HG03103 (cell line): ENCODE results near the gene VPS37B.

Source experiments
- ATAC-seq: cut with Tn5 transposase; IDR thresholded peaks from one replicate; pipeline ENCODE4 v1.9.1; 2021; ENCODE audit warnings: low read depth; ENCODE audit not compliant: unreplicated experiment

The VPS37B gene

DNA sequence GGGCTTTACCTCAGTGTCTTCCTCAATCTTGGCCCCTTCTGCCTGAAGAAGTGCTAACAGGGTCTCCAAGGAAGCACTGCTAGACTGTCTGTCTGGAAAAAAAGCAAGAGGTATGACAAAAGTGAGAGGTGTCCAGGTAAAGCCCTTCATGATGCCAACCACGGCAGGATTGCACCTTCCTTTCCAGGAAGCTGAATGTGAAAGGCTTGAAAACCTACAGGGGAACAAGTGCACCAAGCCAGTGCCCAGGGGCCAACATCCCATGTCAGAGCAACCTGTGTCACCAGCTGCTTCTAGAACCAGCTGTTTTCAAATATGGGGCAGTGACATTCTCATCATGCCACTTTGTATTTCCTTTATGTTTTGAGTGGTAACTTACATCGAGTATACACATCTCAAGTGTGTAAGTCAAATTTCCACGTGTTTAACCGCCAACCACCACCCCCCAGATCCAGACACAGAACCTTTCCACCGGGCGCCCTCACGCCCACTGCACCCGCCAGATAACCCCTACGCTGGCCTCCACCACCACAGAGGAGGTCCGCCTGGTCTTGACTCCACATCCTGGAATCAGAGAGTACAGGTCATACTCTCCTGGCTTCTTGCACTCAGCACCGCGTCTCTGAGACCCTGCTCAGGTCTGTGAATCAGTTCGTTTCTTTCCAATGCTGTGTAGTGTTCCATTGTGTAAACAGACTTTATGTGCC lies 27.3 kb downstream of the VPS37B start:
- no peak for ATAC-seq

GRCh38 chr12:122867691-122868461 lies 28.0 kb downstream of the VPS37B start:
- no peak for ATAC-seq

GRCh38 chr12:122866950-122867607 lies 28.8 kb downstream of the VPS37B start:
- no peak for ATAC-seq

GRCh38 chr12:122866379-122866778 lies 29.5 kb downstream of the VPS37B start:
- ATAC-seq = no peak

- ATAC-seq = no peak
Observed at GRCh38 chr12:122865268-122866231, 30.4 kb downstream of the VPS37B start.

DNA sequence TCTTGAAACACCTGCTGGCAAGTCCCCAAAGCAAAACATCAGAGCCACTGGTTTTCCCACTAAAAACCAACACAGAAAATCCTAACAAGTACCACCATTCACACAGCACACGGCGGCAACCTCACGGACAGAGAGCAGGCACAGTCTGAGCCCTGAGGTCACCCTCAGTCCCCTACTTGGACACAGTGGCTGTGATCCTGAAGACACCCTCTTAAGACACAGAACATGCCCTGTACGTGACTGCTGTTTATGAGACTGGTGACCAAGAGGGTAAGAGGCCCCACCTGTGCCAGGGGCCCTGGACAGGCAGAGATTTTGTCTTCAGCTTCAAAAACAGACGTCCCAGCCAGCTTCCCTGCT lies 31.1 kb downstream of the VPS37B start:
- no peak for ATAC-seq

DNA sequence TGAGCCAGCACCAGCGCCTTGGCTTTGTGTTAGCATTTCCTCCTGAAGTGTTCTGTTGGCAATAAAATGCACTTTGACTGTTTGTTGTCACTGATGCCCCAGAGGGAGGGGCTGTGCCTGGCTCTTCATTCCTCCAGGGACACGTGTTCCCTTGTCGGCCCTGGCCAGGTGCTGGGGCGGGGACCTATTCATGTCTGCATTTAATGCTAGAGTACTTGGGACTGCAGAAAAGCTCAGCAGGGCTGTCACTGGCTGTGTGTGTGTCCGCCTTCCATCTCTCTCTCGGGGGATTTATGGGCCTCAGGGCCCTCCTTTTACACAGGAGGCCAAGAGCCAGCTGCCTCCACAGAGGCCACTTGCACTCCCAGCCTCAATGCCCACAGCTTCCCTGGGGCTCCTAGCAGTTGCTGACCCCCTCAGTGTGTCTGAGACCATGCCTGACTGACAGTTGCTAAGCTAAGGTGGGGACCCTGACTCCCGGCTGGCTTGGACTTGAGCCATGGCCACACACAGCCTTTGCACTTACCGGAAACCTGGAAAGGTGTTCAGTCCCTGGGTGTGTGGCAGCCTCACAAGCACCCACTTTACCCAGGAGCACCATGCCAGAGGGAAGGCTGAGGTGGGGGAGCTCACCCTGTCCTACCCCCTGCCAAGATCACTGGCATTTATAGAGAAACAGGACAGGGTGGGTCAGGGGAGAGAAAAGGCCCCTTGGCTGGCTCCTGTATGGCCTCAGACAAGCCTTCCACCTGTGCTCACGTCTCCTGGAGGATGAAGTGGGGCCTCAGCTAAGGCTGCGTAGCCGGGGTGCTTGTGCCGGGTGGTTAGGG lies 32.8 kb downstream of the VPS37B start:
- no peak for ATAC-seq

GRCh38 chr12:122862110-122862634 lies 33.8 kb downstream of the VPS37B start:
- ATAC-seq = no peak

DNA sequence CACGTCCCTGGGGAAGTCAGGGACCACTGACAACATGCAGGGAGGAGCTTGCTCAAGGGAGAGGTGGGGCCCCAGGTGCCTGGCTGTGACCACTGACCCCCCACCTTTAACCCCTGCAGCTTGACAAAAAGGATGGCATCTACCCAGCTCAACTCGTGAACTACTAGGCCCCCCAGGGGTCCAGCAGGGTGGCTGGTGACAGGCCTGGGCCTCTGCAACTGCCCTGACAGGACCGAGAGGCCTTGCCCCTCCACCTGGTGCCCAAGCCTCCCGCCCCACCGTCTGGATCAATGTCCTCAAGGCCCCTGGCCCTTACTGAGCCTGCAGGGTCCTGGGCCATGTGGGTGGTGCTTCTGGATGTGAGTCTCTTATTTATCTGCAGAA lies 34.3 kb downstream of the VPS37B start:
- no peak for ATAC-seq

GRCh38 chr12:122860854-122861586 lies 34.9 kb downstream of the VPS37B start:
- no peak for ATAC-seq

GRCh38 chr12:122860040-122860853 lies 35.7 kb downstream of the VPS37B start:
- no peak for ATAC-seq

DNA sequence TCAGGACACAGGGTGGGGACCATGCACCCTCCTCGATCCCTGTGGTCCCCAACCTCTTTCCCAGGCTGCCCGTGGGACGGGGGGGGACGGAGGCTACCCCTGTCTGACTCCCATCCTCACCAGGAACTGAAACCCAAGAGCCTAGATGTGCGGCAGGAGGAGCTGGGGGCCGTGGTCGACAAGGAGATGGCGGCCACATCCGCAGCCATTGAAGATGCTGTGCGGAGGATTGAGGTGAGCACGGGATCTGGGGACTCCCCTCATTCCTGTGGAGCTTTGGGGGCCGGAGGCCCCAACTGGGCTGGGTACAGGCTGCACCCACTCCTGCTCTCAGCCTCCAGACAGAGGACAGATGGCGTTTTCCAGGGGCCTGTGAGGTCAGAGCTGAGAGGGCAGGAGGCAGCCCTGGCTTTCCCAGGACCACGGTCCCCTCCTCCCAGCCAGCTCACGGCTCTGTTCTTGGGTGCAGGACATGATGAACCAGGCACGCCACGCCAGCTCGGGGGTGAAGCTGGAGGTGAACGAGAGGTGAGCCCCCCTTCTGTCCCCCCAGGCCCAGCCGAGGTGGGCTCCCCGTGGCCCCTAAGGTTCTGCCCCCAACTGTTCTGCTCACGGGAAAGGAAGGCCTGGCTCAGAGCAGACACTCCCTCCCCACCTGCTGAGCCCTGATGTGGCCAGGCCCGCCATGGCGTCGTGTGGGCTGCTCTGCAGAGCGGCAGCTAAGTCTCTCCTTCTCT lies 36.5 kb downstream of the VPS37B start:
- ATAC-seq = no peak

GRCh38 chr12:122858591-122859302 lies 37.2 kb downstream of the VPS37B start:
- ATAC-seq = no peak

DNA sequence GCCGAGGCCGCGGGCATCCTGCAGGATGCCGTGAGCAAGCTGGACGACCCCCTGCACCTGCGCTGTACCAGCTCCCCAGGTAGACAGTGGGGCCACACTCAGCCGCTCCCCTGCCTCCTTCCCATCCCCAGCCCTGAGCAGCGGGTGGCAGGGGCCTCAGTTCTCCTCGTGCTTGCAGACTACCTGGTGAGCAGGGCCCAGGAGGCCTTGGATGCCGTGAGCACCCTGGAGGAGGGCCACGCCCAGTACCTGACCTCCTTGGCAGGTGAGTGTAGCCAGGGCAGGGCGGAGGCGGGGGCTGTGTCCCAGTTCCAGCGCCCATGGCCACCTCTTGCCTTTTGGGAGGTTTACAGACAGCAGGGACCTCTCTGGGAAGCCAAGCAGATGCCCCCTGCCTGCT lies 37.8 kb downstream of the VPS37B start:
- no peak for ATAC-seq

DNA sequence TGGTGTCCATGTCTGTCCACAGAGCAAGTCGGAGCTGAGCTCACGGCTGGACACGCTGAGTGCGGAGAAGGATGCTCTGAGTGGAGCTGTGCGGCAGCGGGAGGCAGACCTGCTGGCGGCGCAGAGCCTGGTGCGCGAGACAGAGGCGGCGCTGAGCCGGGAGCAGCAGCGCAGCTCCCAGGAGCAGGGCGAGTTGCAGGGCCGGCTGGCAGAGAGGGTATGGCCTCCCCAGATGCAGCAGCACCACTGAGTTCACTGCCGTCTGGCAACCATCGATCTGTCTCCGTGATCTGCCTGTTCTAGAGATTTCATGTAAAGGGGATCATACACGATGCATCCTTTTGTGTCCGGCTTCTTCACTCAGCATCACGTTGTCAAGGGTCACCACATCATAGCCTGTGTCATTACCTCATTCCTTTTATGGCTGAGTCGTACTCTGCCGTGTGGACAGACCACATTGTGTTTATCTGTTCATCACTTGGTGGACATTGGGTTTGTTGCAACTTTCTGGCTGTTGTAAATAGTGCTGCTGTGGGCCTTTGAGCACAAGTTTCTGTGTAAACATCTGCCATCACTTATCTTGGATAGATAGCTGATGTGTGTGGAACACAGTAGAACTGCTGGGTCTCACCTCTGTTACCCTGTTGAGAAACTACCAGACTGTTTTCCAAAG lies 38.8 kb downstream of the VPS37B start:
- no peak for ATAC-seq
